GM12892 (cell line): ENCODE data around the gene AP2A2.

Source experiments
- POLR2A ChIP-seq: IDR thresholded peaks from 2 replicates; pipeline ENCODE4 v1.6.1; 2011; ENCODE audit warnings: low read depth, low read length, control low read depth
- POLR2AphosphoS5 ChIP-seq: IDR thresholded peaks from 2 replicates; pipeline ENCODE4 v1.6.1; 2011; ENCODE audit warnings: low read depth, low read length, control low read depth
- TAF1 ChIP-seq: IDR thresholded peaks from 2 replicates; pipeline ENCODE4 v1.6.1; 2011; ENCODE audit warnings: low read depth, mild to moderate bottlenecking, control low read depth, low read length, borderline replicate concordance

DNA sequence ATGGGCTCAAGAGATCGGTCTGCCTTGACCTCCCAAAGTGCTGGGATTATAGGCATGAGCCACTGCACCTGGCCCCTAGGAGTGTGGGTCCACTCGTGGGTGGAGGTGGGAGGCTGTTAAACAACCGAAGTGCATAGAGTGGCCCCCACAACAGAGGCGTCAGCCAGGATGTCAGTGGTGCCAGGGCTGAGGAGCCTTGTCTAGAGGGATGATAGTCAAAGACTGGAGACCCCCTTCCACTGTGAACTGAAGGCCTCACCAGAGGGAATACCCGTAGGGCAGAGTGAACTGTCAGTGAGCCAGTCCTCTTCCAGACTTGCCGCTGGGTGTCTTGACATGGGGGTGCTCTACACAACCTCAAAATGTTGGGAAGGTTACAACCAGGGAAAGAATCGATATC lies 38.2 kb downstream of the AP2A2 start:
- TF ChIP-seq TAF1 = no peak
- TF ChIP-seq POLR2A = no peak
- TF ChIP-seq POLR2AphosphoS5 = no peak
